Stimulated activated naive CD8-positive, alpha-beta T cell treated with anti-CD3 and anti-CD28 coated beads, Interleukin-15, amount 100 ng/mL, for 72 hours (primary cell): ENCODE results near the gene NFATC1.

Source experiments
- ATAC-seq: fragments of 150-1000 bp; cut with Tn5 transposase; 2 replicates; pipeline ENCODE4 v1.10.0; 2021; ENCODE audit warnings: mild to moderate bottlenecking, moderate library complexity
- DNase-seq, 2 donors: peaks; one replicate each; pipeline ENCODE4 v3.0.0; 2021 to 2022
- H3K27ac Mint-ChIP-seq, 2 donors: one replicate each; pipeline ENCODE4 v1.8.0; 2022; ENCODE audit warnings: mild to moderate bottlenecking in 2 of 2, mixed read lengths in 2 of 2, moderate library complexity in 2 of 2
- H3K27me3 Mint-ChIP-seq: one replicate; pipeline ENCODE4 v1.8.0; 2022; ENCODE audit warnings: mixed read lengths
- H3K4me1 Mint-ChIP-seq: one replicate; pipeline ENCODE4 v1.8.0; 2022; ENCODE audit warnings: mild to moderate bottlenecking, mixed read lengths
- H3K4me3 Mint-ChIP-seq, 2 donors: one replicate each; pipeline ENCODE4 v1.8.0; 2022; ENCODE audit warnings: mild to moderate bottlenecking in 2 of 2, mixed read lengths in 2 of 2, moderate library complexity in 1 of 2
- H3K9me3 Mint-ChIP-seq, 2 donors: one replicate each; pipeline ENCODE4 v1.8.0; 2022; ENCODE audit warnings: mixed read lengths in 2 of 2

NFATC1 gene

GRCh38 chr18:79404567-79404910 lies 8.8 kb downstream of the NFATC1 start:
- peaks cover 73% of the 10 kb centered on the region for H3K4me1 Mint-ChIP-seq
- no peaks in the 10 kb centered on the region for H3K27me3 Mint-ChIP-seq
- H3K4me3 Mint-ChIP-seq = peak overlapping the region; percentile 70 to 94
- H3K9me3 Mint-ChIP-seq = no peaks in the 10 kb centered on the region
- DNase-seq (no peak), ATAC-seq (no peak)
- peak overlapping the region; percentile 51 to 80 for H3K27ac Mint-ChIP-seq

- Mint-ChIP-seq H3K27ac (peak overlapping the region; percentile 51 to 92), H3K4me1 (peaks cover 73% of the 10 kb centered on the region), H3K27me3 (no peaks in the 10 kb centered on the region), H3K4me3 (peak overlapping the region; percentile 70 to 94), H3K9me3 (no peaks in the 10 kb centered on the region)
- ATAC-seq = no peak
- DNase-seq = peak in 1 of 2 donors; percentile 62
These were observed 9.5 kb downstream of the NFATC1 start for GRCh38 chr18:79405019-79405780.

GRCh38 chr18:79405781-79406575 lies 10.2 kb downstream of the NFATC1 start:
- Mint-ChIP-seq H3K4me3 (peak overlapping the region; percentile 70 to 94), H3K27me3 (no peaks in the 10 kb centered on the region), H3K27ac (peak overlapping the region; percentile 92 to 94), H3K9me3 (no peaks in the 10 kb centered on the region), H3K4me1 (peaks cover 71% of the 10 kb centered on the region)
- DNase-seq (peak; percentile 72 to 92), ATAC-seq (peak; percentile 95)

GRCh38 chr18:79406708-79407107 lies 11.0 kb downstream of the NFATC1 start:
- no peak overlapping the region for H3K27ac Mint-ChIP-seq
- peaks cover 64% of the 10 kb centered on the region for H3K4me1 Mint-ChIP-seq
- DNase-seq (no peak), ATAC-seq (no peak)
- no peaks in the 10 kb centered on the region for H3K27me3 Mint-ChIP-seq
- H3K4me3 Mint-ChIP-seq = peak overlapping the region; percentile 70 to 94
- H3K9me3 Mint-ChIP-seq = no peaks in the 10 kb centered on the region

GRCh38 chr18:79409313-79409712 lies 13.6 kb downstream of the NFATC1 start:
- H3K4me3 Mint-ChIP-seq = no peak overlapping the region
- DNase-seq (no peak), ATAC-seq (no peak)
- no peak overlapping the region for H3K27ac Mint-ChIP-seq
- peaks cover 52% of the 10 kb centered on the region for H3K4me1 Mint-ChIP-seq
- no peaks in the 10 kb centered on the region for H3K27me3 Mint-ChIP-seq
- no peaks in the 10 kb centered on the region for H3K9me3 Mint-ChIP-seq

- Mint-ChIP-seq H3K4me1 (peaks cover 50% of the 10 kb centered on the region), H3K9me3 (no peaks in the 10 kb centered on the region), H3K27ac (no peak overlapping the region), H3K27me3 (no peaks in the 10 kb centered on the region), H3K4me3 (no peak overlapping the region)
- ATAC-seq = no peak
- DNase-seq = no peak
These were observed 14.5 kb downstream of the NFATC1 start for GRCh38 chr18:79410171-79410641.

- Mint-ChIP-seq H3K27ac (no peak overlapping the region), H3K4me3 (no peak overlapping the region), H3K4me1 (peaks cover 45% of the 10 kb centered on the region), H3K9me3 (no peaks in the 10 kb centered on the region), H3K27me3 (no peaks in the 10 kb centered on the region)
- DNase-seq (no peak), ATAC-seq (peak; percentile 67)
These were observed 15.2 kb downstream of the NFATC1 start for GRCh38 chr18:79410731-79411613.

GRCh38 chr18:79411614-79412526 lies 16.1 kb downstream of the NFATC1 start:
- ATAC-seq = no peak
- no peak for DNase-seq
- no peaks in the 10 kb centered on the region for H3K9me3 Mint-ChIP-seq
- peaks cover 45% of the 10 kb centered on the region for H3K4me1 Mint-ChIP-seq
- no peaks in the 10 kb centered on the region for H3K27me3 Mint-ChIP-seq
- H3K4me3 Mint-ChIP-seq = no peak overlapping the region
- no peak overlapping the region for H3K27ac Mint-ChIP-seq

GRCh38 chr18:79413025-79413424 lies 17.3 kb downstream of the NFATC1 start:
- no peak overlapping the region for H3K27ac Mint-ChIP-seq
- ATAC-seq = no peak
- H3K27me3 Mint-ChIP-seq = no peaks in the 10 kb centered on the region

GRCh38 chr18:79413426-79413825 lies 17.7 kb downstream of the NFATC1 start:
- peak overlapping the region in 1 of 2 donors; percentile 60 for H3K27ac Mint-ChIP-seq
- DNase-seq (no peak), ATAC-seq (no peak)
- H3K27me3 Mint-ChIP-seq = no peaks in the 10 kb centered on the region
- peaks cover 35% of the 10 kb centered on the region for H3K4me1 Mint-ChIP-seq
- no peaks in the 10 kb centered on the region for H3K9me3 Mint-ChIP-seq
- H3K4me3 Mint-ChIP-seq = no peak overlapping the region

More at GRCh38 chr18:79413025-79413424, 17.3 kb downstream of the NFATC1 start:
- no peak overlapping the region for H3K4me3 Mint-ChIP-seq
- no peaks in the 10 kb centered on the region for H3K9me3 Mint-ChIP-seq
- DNase-seq = no peak
- H3K4me1 Mint-ChIP-seq = peaks cover 35% of the 10 kb centered on the region

GRCh38 chr18:79413901-79414300 lies 18.2 kb downstream of the NFATC1 start:
- Mint-ChIP-seq H3K4me3 (no peak overlapping the region), H3K4me1 (peaks cover 35% of the 10 kb centered on the region), H3K27me3 (no peaks in the 10 kb centered on the region), H3K9me3 (no peaks in the 10 kb centered on the region), H3K27ac (no peak overlapping the region)
- DNase-seq (no peak), ATAC-seq (no peak)

GRCh38 chr18:79416022-79416676 lies 20.4 kb downstream of the NFATC1 start:
- Mint-ChIP-seq H3K27me3 (no peaks in the 10 kb centered on the region), H3K4me1 (peaks cover 52% of the 10 kb centered on the region), H3K9me3 (no peaks in the 10 kb centered on the region), H3K27ac (peak overlapping the region in 1 of 2 donors; percentile 46), H3K4me3 (no peak overlapping the region)
- ATAC-seq (no peak), DNase-seq (no peak)

- H3K9me3 Mint-ChIP-seq = no peaks in the 10 kb centered on the region
- DNase-seq = no peak
- H3K27me3 Mint-ChIP-seq = no peaks in the 10 kb centered on the region
- peak; percentile 33 for ATAC-seq
- H3K27ac Mint-ChIP-seq = peak overlapping the region; percentile 69 to 79
- no peak overlapping the region for H3K4me3 Mint-ChIP-seq
- peaks cover 54% of the 10 kb centered on the region for H3K4me1 Mint-ChIP-seq
These were observed 20.9 kb downstream of the NFATC1 start for GRCh38 chr18:79416677-79417052.

- ATAC-seq (no peak), DNase-seq (no peak)
- H3K9me3 Mint-ChIP-seq = no peaks in the 10 kb centered on the region
- H3K4me3 Mint-ChIP-seq = no peak overlapping the region
- H3K4me1 Mint-ChIP-seq = peaks cover 57% of the 10 kb centered on the region
- no peak overlapping the region for H3K27ac Mint-ChIP-seq
- no peaks in the 10 kb centered on the region for H3K27me3 Mint-ChIP-seq
These were observed 22.5 kb downstream of the NFATC1 start for GRCh38 chr18:79418236-79418635.
